Hepatic stellate cell (primary cell): ENCODE measurements around the gene AKR7A3.

ENCODE experiments used
- DNase-seq: peaks from one replicate; pipeline ENCODE4 v3.0.0; 2011; ENCODE audit warnings: low spot score

AKR7A3 gene

GRCh38 chr1:19288324-19289241 is at the start of gene AKR7A3:
AKR7A3 (minus strand) TSS chr1:19288770; CDS start chr1:19288709, 61 bp downstream.
- DNase-seq, result peak; percentile 64

GRCh38 chr1:19338323-19338762 is 49.8 kb upstream of the AKR7A3 start:
- no peak for DNase-seq

DNA sequence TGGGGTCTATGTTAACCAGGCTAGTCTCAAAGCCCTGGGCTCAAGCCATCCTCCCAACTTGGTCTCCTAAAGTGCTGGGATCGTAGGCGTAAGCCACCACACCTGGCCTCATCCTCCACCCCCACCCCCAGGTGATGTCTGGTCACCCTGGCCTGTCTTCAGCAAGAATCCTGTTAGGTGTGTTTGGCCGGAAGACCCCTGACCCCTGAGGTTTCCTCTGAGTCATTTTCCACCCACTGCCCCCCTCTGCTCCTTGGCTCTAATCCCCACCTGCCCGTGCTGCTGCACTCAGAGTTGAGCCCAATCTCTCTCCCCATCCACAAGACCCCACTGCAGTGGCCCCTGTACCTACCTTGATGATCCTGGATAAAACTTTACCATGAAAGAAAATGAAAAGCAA is 48.7 kb upstream of the AKR7A3 start:
- DNase-seq, result no peak

DNA sequence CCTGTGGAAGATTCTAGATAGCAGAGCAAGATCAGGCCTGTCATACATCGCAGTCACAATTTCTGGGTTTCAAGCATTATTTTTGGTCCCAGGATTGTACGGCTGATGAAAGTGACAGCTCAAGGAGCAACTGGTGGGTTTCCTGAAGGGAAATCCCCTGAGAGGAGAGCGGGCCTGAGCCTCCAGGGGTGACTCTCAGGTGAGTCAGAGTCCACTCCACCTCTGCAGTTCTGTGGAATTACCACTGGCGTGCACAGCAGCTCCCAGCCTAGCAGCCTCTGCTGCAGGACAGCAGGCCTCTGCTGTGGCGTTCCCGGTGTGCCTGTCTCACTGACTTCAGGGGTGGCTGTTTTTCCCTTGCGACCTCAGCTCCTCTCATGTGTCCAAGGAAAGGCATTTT is 48.0 kb upstream of the AKR7A3 start:
- DNase-seq, result no peak

DNA sequence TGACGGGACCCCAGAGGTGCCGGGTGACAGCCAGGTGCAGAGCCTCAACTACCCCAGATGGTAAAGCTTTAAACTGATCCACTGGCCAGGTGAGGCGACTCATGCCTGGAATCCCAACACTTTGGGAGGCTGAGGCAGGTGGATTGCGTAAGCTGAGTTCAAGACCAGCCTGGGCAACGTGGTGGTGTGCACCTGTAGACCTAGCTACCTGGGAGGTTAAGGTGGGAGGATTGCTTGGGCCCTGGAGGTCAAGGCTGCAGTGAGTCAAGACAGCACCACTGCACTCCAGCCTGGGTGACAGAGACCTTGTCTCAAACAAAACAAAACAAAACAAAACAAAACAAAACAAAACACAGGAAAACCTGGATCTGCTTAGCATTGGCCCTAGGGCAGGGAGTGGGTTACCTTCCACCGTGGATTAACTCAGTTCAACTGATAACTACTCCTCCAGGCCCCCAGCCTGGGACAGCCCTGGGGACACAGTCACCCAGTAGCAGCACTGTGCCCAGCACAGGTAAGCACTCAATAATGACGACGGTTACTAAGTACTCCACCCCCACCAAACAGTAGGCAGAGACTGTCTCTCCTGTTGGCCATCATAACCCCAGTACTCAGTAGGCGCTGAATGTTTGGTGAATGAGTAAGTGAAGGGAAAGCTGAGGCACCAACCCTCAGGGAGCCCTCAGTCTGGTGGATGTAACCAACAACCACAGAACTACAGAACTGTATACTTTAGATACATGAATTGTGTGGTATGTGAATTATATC is 45.2 kb upstream of the AKR7A3 start:
- no peak for DNase-seq

GRCh38 chr1:19332832-19333231 is 44.3 kb upstream of the AKR7A3 start:
- DNase-seq, result no peak

- DNase-seq, result no peak
These were observed 42.8 kb upstream of the AKR7A3 start for GRCh38 chr1:19331262-19331878.

- no peak for DNase-seq
These were observed 42.0 kb upstream of the AKR7A3 start for GRCh38 chr1:19330449-19331135.

GRCh38 chr1:19329611-19330010 is 41.0 kb upstream of the AKR7A3 start:
- no peak for DNase-seq

DNA sequence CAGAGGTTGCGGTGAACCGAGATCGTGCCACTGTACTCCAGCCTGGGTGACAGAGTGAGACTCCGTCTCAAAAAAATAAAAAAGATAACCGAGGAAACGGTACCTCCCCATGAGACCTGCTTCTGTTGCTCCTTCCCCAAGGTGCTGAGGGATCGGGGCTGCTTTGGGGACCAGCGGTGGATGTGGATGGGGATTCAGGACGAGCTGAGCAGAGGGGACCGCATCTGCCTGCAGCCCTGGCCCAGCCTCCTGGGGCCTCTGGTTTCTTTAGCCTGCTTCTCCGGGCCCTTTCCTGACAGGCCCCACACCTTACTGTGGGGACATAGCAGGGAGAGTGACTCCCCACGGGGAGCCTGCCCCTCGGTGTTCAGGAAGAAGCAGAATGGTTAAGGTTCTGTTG is 40.6 kb upstream of the AKR7A3 start:
- DNase-seq, result no peak

DNA sequence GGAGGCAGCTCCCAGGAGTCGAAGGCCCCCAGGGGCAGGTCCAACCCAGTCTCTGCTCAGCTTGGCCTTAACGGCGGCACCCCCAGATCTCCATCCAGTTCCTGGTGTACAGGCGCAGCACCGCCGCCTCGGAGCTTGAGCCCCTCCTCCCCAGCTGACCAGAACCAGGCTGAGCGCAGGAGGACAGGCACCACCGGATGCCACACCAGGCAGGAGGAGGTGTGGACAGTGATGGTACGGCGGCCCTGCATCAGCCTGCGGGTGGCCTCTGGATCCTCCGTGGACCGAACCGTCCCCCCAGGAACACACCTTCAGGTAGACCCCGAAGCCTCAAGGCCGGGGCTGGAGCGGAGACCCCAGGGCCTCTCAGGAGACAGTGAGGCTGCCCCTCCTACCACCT is 39.9 kb upstream of the AKR7A3 start:
- no peak for DNase-seq

GRCh38 chr1:19327736-19328135 is 39.2 kb upstream of the AKR7A3 start:
- DNase-seq, result no peak

DNA sequence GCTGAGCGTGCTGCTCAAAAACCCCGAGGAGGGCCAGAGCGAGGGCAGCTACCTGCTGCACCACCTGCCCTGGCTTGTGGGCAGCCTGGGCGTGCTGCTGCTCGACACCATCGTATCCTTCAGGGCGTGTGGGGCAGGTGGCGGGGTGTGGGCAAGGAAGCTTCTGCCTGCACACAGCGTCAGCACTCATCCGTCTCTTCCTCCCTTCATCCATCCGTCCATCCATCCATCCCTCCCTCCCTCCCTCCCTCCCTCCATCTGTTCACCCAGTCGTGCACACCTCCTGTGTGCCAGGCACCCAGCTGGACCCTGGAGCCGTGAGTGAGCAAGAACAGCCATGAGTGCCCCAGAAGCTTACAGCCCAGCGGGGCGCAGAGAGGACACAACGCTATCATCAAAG is 38.7 kb upstream of the AKR7A3 start:
- DNase-seq, result no peak

- DNase-seq, result no peak
These were observed 38.1 kb upstream of the AKR7A3 start for GRCh38 chr1:19326748-19327065.

DNA sequence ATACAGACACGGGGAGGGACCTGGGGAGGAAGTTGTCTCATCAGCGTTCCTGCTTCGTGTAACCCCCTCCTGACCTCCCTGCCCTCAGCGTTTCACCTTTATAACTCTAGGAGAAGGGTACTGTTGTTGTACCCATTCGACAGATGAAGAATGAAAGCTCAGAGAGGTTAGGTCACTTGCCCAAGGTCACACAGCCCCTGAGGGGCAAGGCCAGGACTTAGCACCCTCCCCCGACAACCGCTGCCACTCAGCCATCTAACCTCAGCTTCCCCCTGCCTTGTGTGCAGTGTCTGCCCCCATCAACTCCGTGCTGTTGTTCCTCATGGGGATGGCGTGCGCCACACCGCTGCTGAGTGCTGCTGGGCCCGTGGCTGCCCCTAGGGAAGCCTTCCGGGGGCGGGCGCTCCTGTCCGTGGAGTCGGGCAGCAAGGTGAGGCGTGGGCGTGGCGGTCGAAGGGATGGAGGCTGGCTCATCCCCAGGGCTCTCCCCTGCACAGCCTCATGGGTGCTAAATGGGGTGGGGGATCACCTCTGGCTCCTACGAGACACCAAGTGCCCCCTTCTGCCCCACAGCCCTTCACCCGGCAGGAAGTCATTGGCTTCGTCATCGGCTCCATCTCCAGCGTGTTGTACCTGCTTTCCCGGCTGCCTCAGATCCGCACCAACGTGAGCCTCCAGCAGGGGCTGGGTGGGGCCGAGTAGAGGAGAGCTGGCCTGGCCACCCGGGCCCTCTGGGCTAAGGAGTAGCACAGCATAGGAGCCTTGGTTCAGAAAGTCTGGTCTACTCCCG is 37.6 kb upstream of the AKR7A3 start:
- no peak for DNase-seq

GRCh38 chr1:19325368-19325957 is 36.9 kb upstream of the AKR7A3 start:
- no peak for DNase-seq

- no peak for DNase-seq
These were observed 36.1 kb upstream of the AKR7A3 start for GRCh38 chr1:19324665-19324990.

DNA sequence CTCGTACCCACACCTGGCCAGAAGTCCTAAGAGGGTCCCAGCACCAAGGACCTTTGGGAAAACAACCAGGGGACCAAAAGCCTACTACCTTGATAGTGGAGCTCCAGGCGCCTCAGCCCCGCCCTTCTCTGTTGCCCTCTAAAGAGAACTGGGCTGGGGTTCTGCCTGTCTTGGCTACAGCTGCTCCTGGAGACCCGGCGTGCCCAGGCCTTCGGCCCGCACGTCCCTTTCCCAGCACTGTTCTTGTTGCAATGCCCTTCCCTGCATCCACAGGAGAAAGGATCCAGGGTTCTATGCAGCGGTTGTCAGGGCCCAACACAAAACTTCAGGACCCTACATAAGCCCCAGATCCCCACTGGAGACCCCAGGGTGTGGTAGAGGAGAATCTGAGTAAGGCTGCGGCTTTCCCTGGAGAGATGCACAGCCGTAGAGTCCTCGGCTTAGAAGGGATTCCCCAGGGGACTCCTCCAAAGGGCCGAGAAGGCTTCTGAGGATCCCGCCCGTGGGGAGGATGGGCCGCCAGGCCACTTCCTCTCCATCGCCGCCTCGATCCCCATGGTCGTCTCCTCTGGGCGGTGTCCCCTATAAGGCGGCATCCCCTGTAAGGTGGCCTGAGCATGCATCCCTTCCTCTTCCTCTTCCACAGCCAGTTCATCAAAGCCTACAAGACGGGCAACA is 35.6 kb upstream of the AKR7A3 start:
- DNase-seq, result no peak

DNA sequence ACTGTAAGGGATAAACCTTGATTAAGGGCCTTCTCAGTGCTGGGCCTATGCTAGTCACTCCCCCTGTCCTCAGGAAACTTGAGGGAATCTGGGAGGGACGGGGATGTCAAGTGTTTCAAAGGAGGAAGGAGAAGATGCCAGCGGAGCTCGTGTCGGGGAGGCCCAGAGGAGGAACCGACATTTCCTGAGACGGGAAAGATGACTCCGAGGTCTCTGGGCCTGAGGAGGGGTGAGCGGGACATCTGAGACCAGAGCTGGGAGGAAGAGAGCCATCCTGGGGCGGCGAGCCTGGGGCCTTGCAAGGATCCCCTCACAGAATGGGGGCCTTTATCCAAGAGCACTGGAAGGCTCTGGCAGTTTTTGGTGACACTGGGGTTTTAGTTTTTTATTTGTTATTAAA is 33.9 kb upstream of the AKR7A3 start:
- no peak for DNase-seq

GRCh38 chr1:19321071-19321470 is 32.5 kb upstream of the AKR7A3 start:
- DNase-seq, result no peak

GRCh38 chr1:19319196-19319595 is 30.6 kb upstream of the AKR7A3 start:
- DNase-seq, result no peak
